Adrenal gland (tissue), 5 donors: ENCODE results near the gene CRADD.

Experiments
- CTCF ChIP-seq, 6 experiments: fragments of 450-650 bp in 4 of 6; fragments of 200-600 bp in 2 of 6; sonication (generic) in 1 of 6; IDR thresholded peaks; 1 replicate in 5 of 6; 2 replicates in 1 of 6; pipeline versions ENCODE4 v1.5.1 to v1.8.0; 2016 to 2021; ENCODE audit warnings: antibody characterized with exemption in 6 of 6, mild to moderate bottlenecking in 2 of 6, moderate library complexity in 1 of 6
- POLR2A ChIP-seq, 2 donors: fragments of 450-650 bp; IDR thresholded peaks; one replicate each; pipeline ENCODE4 v1.6.1; 2017; ENCODE audit warnings: antibody characterized with exemption in 2 of 2, mild to moderate bottlenecking in 2 of 2, moderate library complexity in 1 of 2
- donor health status: DM: no; HTN: no; CAD: no.

GRCh38 chr12:93766371-93766770 is 89.2 kb downstream of the CRADD start:
- no peak for TF ChIP-seq POLR2A (IDR thresholded peaks at IDR 0.05)
- no peak for TF ChIP-seq CTCF (IDR thresholded peaks at IDR 0.05)
